Lower leg skin (tissue), 4 donors: ENCODE results near the gene MTUS2. TPM values are rescaled to one million over a fixed set of nuclear protein-coding genes. Genes with fewer than 3 reads are reported as not detected.

Source experiments
- DNase-seq, 2 donors: peaks; one replicate each; pipeline ENCODE4 v3.0.0-alpha.2; 2019; ENCODE audit warnings: low spot score in 2 of 2
- H3K4me3 ChIP-seq: fragments of 200-600 bp; sonication (generic); 2 replicates; pipeline ENCODE4 v1.5.1; 2017; ENCODE audit warnings: mild to moderate bottlenecking, low read depth; ENCODE audit not compliant: poor library complexity, severe bottlenecking
- CTCF ChIP-seq, 3 donors: fragments of 450-650 bp; IDR thresholded peaks; one replicate each; pipeline ENCODE4 v1.5.1; 2016; ENCODE audit warnings: antibody characterized with exemption in 3 of 3, mild to moderate bottlenecking in 3 of 3, moderate library complexity in 2 of 3
- POLR2A ChIP-seq, 2 donors: fragments of 450-650 bp; IDR thresholded peaks; one replicate each; pipeline ENCODE4 v1.6.1; 2016 to 2017; ENCODE audit warnings: antibody characterized with exemption in 2 of 2, mild to moderate bottlenecking in 1 of 2, moderate library complexity in 1 of 2
- WGBS, 2 donors: methylation state at CpG; one replicate each; pipeline ENCODE4 v1.1.5; 2018; 5-methylcytosine and 5-hydroxymethylcytosine counted together
- intact Hi-C: fragments of 100-400 bp; cut with DNase I; formaldehyde crosslinking; loops from one replicate; pipeline ENCODE4 v1.15.0; 2023; ENCODE audit warnings: low total_unique reads
- total RNA-seq, 4 donors: library from RNA; depleted of rRNA; stranded (reverse); fragments of >200 nt; gene quantifications; one replicate each; pipeline ENCODE4 v1.1.0, GENCODE V29; 2016

The MTUS2 gene
- total RNA-seq, 4 donors from 2014 or later, result 0.13 to 1.9 TPM; not detected in 2

GRCh38 chr13:29548722-29549121 lies 728.6 kb downstream of the MTUS2 start:
- WGBS, 2 donors, result 70 to 71% methylated on average over 7 of the region's 7 CpGs
- H3K4me3 ChIP-seq, result no peak overlapping the region
- no peak for DNase-seq
- TF ChIP-seq CTCF (IDR thresholded peaks at IDR 0.05) (no peak), POLR2A (IDR thresholded peaks at IDR 0.05) (no peak)
- intact Hi-C loops, result no loop called here

DNA sequence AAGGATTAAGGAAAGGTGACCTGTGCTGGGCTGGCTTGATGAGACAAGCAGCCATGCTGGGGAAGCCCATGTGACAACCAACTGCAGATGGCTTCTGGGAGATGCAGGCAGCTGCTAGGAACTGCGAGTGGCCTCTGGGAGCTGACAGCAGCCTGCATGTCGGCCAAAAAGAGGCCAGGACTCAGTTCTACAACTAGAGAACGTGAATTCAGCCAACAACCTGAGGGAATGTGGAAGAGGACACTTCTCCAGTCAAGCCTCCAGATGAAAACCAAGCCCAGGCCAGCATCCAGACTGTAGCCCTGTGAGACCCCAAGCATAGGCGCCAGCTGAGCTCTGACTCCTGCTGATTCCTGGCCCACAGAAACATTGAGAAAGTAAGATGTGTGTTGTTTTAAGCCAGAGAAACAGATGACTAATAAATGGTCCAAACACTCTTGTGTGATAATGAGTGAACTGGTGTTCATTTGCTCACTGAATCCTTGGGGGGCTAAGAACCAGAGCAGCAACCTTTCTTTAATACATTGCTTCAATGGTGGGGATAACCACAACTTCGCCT lies 730.4 kb downstream of the MTUS2 start:
- TF ChIP-seq CTCF (IDR thresholded peaks at IDR 0.05) (no peak), POLR2A (IDR thresholded peaks at IDR 0.05) (no peak)
- 86 to 89% methylated on average over 5 of the region's 5 CpGs for WGBS, 2 donors
- no peak overlapping the region for H3K4me3 ChIP-seq
- no peak for DNase-seq
- intact Hi-C loops, result no loop called here

DNA sequence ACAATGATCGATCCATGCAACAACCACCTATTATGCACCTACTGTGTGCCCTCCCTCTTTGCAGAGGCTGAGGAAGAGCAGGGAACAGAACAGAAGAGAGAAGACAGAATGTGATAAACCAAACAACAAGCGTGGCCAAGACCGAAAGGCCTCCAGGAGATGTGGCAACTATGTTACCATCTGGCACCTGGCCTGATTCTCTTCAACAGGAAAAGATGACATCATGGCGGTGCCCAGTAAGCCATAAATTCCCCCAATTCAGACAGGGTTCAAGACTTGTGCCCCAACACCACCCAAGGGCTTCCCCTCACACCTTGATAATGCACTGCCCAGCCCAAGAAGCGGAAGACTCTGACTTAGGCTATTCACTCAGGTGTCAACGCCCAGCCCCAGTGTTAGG lies 731.1 kb downstream of the MTUS2 start:
- no peak overlapping the region for H3K4me3 ChIP-seq
- intact Hi-C loops, result no loop called here
- WGBS, 2 donors, result 74 to 83% methylated on average over 6 of the region's 6 CpGs
- TF ChIP-seq CTCF (IDR thresholded peaks at IDR 0.05) (no peak), POLR2A (IDR thresholded peaks at IDR 0.05) (no peak)
- no peak for DNase-seq

Other genes with a start within 250 kb of the MTUS2 start
- 10 to 100 TPM; 23.8 to 43.4 (median 40.3) TPM for gene POMP, start 161.2 kb upstream of the MTUS2 start, total RNA-seq
- gene SLC46A3, start 101.4 kb upstream of the MTUS2 start, total RNA-seq, result 10 to 100 TPM in 2 of 4 donors, 1 to 10 TPM in 2; 5.4 to 16.5 (median 9.3) TPM